ENCODE measurements around the gene MS4A6E.

MS4A6E gene

DNA sequence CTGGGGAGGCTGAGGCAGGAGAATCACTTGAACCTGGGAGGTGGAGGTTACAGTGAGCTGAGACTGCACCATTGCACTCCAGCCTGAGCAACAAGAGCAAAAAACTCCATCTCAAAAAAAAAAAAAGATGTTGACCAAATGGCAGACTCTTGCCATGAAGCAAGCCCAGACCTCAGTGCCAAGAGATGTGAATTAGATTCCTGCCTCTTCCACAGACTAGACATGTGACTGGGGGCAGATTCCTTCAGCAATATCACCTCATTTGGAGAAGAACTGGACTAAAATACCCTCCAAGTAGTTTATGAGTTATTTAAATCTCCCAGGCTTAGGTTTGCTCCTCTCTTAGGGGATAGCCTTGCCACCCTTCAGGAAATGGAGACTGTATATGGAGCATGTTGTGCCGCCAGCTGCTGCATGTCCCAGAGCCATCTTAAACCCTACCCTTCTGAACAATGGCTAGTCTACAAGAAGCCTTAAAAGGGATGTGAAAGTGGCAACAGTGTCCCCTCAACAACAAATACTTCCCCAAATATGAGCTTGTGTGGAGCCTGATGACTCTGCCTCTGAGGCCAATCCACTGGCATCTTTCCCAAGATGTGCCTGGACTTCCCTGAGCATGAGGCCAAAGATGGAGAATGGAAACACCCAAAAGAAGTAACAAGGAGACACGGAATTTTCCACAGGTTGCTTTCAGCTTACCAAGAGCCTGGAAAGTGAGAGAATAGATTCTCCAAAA is 50.5 kb downstream of the MS4A6E start:
- no peak for DNase-seq

DNA sequence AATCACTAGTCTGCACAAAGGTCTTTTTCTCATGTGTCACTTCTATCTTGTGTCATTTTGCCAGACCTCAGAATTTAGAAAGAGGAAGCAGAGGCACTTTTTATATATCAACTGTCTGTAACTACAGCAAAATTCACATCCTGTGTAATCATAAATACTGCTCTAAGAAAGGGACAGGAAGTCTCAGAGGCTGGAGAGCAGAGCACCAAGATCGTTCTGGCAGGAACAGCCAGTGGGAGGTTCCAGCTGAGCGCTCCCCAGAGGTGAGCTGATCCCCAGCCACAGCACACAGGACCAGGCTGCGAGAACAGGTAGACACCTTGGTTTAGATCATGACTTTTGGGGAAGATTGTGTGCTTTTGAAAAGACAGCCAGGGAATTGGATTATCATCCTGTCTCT is 51.3 kb downstream of the MS4A6E start, which contains the start of gene MS4A7:
MS4A7 (plus strand) TSS at position 179 of the 400 bp plus-strand sequence. CDS start 4,610 bp downstream, outside the sequence.
- no peak for DNase-seq

DNA sequence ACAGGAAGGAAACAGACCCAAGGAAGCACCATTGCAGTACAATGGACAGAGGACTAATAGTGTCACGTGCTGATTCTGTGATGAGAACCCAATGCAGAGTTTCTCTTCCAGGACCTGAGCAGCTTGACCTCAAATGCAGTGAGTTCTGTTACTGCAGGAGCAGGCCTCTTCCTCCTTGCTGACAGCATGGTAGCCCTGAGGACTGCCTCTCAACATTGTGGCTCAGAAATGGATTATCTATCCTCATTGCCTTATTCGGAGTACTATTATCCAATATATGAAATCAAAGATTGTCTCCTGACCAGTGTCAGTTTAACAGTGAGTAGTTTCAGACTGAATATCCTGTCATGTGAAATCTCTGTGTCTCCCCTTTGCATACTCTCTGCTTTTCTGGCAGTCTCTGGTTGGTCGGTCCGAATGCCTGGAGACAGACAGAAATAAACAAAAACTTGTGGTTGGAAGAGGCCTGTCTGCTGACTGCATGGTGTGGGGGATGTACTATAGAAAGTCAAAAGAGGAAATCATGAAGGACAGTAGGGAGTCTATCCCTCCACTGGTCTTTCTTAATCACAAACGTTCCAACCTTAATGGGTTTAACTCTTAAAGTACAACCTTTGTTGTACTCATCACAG is 62.3 kb downstream of the MS4A6E start:
- no peak for DNase-seq

DNA sequence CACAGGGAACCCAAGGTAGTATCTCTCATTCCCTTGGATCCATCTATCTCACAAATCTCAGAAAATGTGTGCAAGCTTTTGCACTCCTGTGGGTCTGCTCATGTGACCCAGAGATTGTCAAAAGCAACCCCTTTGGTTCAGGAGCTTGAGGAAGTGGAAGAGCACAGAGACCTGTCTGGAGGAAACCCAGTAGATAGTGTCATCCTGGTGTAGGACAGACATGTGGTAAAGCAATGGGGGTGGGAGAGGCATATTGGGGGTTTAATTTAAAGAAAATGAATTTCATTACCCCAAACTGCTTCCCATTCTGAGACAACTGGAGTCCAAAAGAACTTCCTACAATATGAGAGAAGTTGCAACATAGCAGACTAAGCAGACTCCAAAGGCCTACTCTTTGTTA is 63.4 kb downstream of the MS4A6E start:
- no peak for DNase-seq
